Stimulated activated CD4-positive, alpha-beta T cell treated with anti-CD3 and anti-CD28 coated beads, Interleukin-4, amount 100 ng/mL, for 4 hours (primary cell): ENCODE results near the gene ITGA1.

Experiments
- DNase-seq, 2 experiments: peaks; one replicate each; pipeline ENCODE4 v3.0.0-alpha.2; 2020

ITGA1 gene

DNA sequence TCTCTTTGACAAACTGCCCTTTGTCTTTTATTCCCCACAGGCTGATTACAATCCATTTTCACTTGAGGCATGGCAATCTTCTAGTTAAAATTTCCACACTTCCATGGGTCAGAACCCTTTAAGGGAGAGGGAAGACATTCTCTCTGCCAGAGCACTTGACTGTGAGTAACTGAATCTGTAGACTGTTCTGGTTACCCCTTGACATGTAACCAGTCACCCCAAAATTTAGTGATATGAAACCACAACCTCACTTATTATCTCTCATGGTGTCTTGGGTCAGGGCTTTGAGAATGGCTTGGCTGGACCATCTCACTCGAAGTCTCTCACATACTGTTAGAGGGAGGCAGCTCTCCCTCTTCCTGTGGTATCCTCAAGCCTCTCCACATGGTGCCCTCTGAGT is 215.4 kb downstream of the ITGA1 start:
- no peak for DNase-seq

- DNase-seq = no peak
Measured at GRCh38 chr5:53006911-53007890, 219.5 kb downstream of the ITGA1 start.

DNA sequence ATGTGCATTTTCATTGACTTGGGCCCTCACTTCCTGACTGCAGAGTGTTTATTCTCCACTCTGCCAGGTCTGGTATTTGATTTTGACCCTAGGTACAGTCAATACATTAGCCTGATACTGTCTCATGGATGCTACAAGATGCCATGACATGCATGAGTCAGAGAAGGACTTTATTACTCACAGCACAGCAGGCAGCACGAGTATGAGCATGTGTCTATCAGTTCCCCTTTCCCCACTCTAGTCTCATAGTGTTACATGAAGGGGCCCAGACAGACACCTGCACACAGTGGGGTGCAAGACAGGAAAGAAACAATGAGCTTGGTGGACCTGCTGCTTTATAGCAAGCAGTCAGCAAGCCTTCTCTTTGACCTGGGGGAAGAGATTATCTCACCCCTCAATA is 221.0 kb downstream of the ITGA1 start:
- DNase-seq = peak; percentile 9 to 42
